WTC11 (cell line): Measurements from ENCODE around the gene MACF1. TPM values are rescaled to one million over a fixed set of nuclear protein-coding genes. Genes with fewer than 3 reads are reported as not detected.

Experiments
- ATAC-seq: fragments of 200-7000 bp; cut with Tn5 transposase; 2 replicates; pipeline ENCODE4 v1.10.0; 2021; ENCODE audit warnings: mild to moderate bottlenecking, moderate library complexity
- CTCF ChIA-PET: fragments of 300-600 bp; sonication (Branson Sonifier 250); formaldehyde crosslinking; loops from one replicate; lab custom pipeline; 2021; ENCODE audit warnings: antibody characterized with exemption; lab: Charles Lee
- POLR2A ChIA-PET: fragments of 350-600 bp; sonication (Branson Sonifier 250); formaldehyde crosslinking; loops from one replicate; lab custom pipeline; 2021; ENCODE audit warnings: antibody characterized with exemption; lab: Charles Lee
- DNase-seq: peaks from one replicate; pipeline ENCODE4 v3.0.0; 2021; ENCODE audit warnings: low spot score
- H3K27ac Mint-ChIP-seq: 2 replicates; pipeline ENCODE4 v1.8.0; 2021; ENCODE audit warnings: mixed read lengths
- H3K27me3 Mint-ChIP-seq: 2 replicates; pipeline ENCODE4 v1.8.0; 2021; ENCODE audit warnings: low read depth, mild to moderate bottlenecking, moderate library complexity, mixed read lengths
- H3K36me3 Mint-ChIP-seq: 2 replicates; pipeline ENCODE4 v1.8.0; 2021; ENCODE audit warnings: mixed read lengths
- H3K4me1 Mint-ChIP-seq: 2 replicates; pipeline ENCODE4 v1.8.0; 2022; ENCODE audit warnings: mixed read lengths
- H3K4me3 Mint-ChIP-seq: 2 replicates; pipeline ENCODE4 v1.8.0; 2021; ENCODE audit warnings: mild to moderate bottlenecking, moderate library complexity, mixed read lengths
- H3K9me3 Mint-ChIP-seq: 2 replicates; pipeline ENCODE4 v1.8.0; 2021; ENCODE audit warnings: mixed read lengths
- ATF1 ChIP-seq: sonication (generic); formaldehyde crosslinking; IDR thresholded peaks from 2 replicates; pipeline ENCODE4 v1.8.1; 2023; ENCODE audit warnings: mild to moderate bottlenecking, moderate library complexity, missing genetic modification reagents
- CDX4 ChIP-seq: fragments of 250-450 bp; sonication (Bioruptor Pico); IDR thresholded peaks from 2 replicates; pipeline ENCODE4 v1.9.0; 2021; ENCODE audit warnings: moderate library complexity, mild to moderate bottlenecking, inconsistent platforms, borderline replicate concordance
- CREM ChIP-seq: sonication (generic); formaldehyde crosslinking; IDR thresholded peaks from 2 replicates; pipeline ENCODE4 v1.8.1; 2022; ENCODE audit warnings: mild to moderate bottlenecking, missing genetic modification reagents, moderate library complexity
- EMX1 ChIP-seq: fragments of 250-450 bp; sonication (Bioruptor Pico); IDR thresholded peaks from 2 replicates; pipeline ENCODE4 v1.8.0; 2021; ENCODE audit warnings: mild to moderate bottlenecking
- GABPB1 ChIP-seq: sonication (generic); formaldehyde crosslinking; IDR thresholded peaks from 2 replicates; pipeline ENCODE4 v1.8.1; 2023; ENCODE audit warnings: mild to moderate bottlenecking, missing genetic modification reagents
- GRHL2 ChIP-seq: fragments of 250-450 bp; sonication (Bioruptor Pico); IDR thresholded peaks from 2 replicates; pipeline ENCODE4 v1.8.0; 2022; ENCODE audit warnings: mild to moderate bottlenecking, moderate library complexity; ENCODE audit not compliant: insufficient replicate concordance, severe bottlenecking
- JAZF1 ChIP-seq: fragments of 250-450 bp; sonication (Bioruptor Pico); IDR thresholded peaks from 2 replicates; pipeline ENCODE4 v1.9.0; 2021; ENCODE audit warnings: moderate library complexity, mild to moderate bottlenecking, inconsistent platforms
- NFYB ChIP-seq: sonication (generic); formaldehyde crosslinking; conservative IDR thresholded peaks from 2 replicates; pipeline ENCODE4 v1.8.0; 2022; ENCODE audit warnings: low read depth, missing genetic modification reagents
- NR3C1 ChIP-seq: sonication (generic); formaldehyde crosslinking; conservative IDR thresholded peaks from 2 replicates; pipeline ENCODE4 v1.8.1; 2023; ENCODE audit warnings: low read depth, mild to moderate bottlenecking, missing genetic modification reagents
- SMAD3 ChIP-seq: sonication (generic); formaldehyde crosslinking; IDR thresholded peaks from 2 replicates; pipeline ENCODE4 v1.8.0; 2022; ENCODE audit warnings: missing genetic modification reagents, mild to moderate bottlenecking, borderline replicate concordance
- STAT6 ChIP-seq: sonication (generic); formaldehyde crosslinking; conservative IDR thresholded peaks from 2 replicates; pipeline ENCODE4 v1.8.1; 2023; ENCODE audit warnings: mild to moderate bottlenecking, low read depth, missing genetic modification reagents, moderate library complexity
- ZNF416 ChIP-seq: fragments of 250-450 bp; sonication (Bioruptor Pico); IDR thresholded peaks from 2 replicates; pipeline ENCODE4 v1.9.0; 2021; ENCODE audit warnings: mild to moderate bottlenecking, inconsistent platforms
- ZNF671 ChIP-seq: fragments of 250-450 bp; sonication (Bioruptor Pico); IDR thresholded peaks from 2 replicates; pipeline ENCODE4 v1.8.0; 2021; ENCODE audit warnings: mild to moderate bottlenecking
- total RNA-seq: library from RNA; stranded (reverse); gene quantifications from 3 replicates; pipeline ENCODE4 v1.2.3, GENCODE V29; 2021
- TF ChIP-seq, protein P1 (sequence below): sonication (generic); formaldehyde crosslinking; IDR thresholded peaks from 2 replicates; pipeline ENCODE4 v1.8.1; 2022; ENCODE audit warnings: missing genetic modification reagents, borderline replicate concordance
- TF ChIP-seq, protein P2 (sequence below): sonication (generic); formaldehyde crosslinking; IDR thresholded peaks from 2 replicates; pipeline ENCODE4 v1.8.1; 2023; ENCODE audit warnings: mild to moderate bottlenecking, missing genetic modification reagents, borderline replicate concordance
- TF ChIP-seq, protein P3 (sequence below): sonication (generic); formaldehyde crosslinking; IDR thresholded peaks from 2 replicates; pipeline ENCODE4 v1.8.1; 2023; ENCODE audit warnings: mild to moderate bottlenecking, missing genetic modification reagents

Gene MACF1
- total RNA-seq, 1 experiment from 2014 or later: 327 TPM

DNA sequence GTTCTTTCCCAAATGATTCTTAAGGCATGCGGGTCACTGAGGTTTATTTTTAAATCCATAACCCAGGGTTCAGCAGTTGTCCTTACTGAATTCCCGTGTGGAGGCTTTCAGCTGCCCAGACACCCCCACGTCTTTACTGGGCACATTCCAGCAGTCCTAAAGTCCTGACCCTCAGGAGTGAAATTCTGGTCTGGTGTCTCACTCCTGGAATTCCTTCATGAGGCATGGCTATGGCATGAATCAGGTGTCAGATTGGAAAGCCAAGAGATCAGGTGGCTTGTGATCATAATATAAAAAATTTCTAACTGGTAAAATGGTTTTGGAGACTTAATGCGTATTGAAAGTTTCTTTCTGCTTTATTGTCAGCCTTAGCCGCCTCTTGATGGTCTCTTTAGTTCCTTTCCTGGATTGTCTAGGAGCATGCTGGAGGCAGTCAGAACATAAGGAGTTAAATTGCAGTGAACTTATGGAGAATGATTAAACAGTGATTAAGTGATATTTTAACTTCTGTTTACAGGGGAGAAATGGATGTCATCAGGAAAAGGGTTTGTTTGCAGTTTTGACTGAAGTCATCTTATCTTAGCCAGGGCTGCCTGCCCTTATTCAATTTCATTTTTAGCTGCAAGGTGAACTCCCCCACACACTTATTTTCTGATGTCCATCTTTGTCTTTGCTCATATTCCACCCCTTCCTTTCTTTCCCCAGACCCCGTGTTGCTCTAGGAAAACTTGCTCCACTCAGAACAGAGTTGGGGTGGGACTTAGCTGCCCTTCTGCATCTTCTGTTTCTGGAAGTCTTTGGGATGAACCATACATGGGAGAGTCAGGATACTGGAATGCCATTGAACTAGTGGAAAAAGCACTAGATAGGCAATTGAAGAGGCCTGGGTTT is 25.7 kb upstream of the MACF1 start:
- no peak for DNase-seq
- peak overlapping the region; percentile 88 for H3K27ac Mint-ChIP-seq
- H3K4me1 Mint-ChIP-seq: peaks cover 58% of the 10 kb centered on the region
- H3K9me3 Mint-ChIP-seq: peaks cover 7% of the 10 kb centered on the region
- no peak overlapping the region for H3K4me3 Mint-ChIP-seq
- H3K27me3 Mint-ChIP-seq: no peaks in the 10 kb centered on the region
- POLR2A ChIA-PET: no interaction called here
- peaks cover 7% of the 10 kb centered on the region for H3K36me3 Mint-ChIP-seq
- CTCF ChIA-PET: interaction anchor here (1.0 to 3.0 kb wide), 5 partner anchors 11 to 46 kb away, joined by 3 to 26 read pairs (median 7); no protein-coding TSS in a partner anchor
- no peak for TF ChIP-seq ATF1 (CRISPR knock-in tag)
- TF ChIP-seq GRHL2 (CRISPR knock-in tag): no peak
- TF ChIP-seq ZNF416 (CRISPR knock-in tag): no peak
- TF ChIP-seq STAT6: no peak
- TF ChIP-seq, protein P1, sequence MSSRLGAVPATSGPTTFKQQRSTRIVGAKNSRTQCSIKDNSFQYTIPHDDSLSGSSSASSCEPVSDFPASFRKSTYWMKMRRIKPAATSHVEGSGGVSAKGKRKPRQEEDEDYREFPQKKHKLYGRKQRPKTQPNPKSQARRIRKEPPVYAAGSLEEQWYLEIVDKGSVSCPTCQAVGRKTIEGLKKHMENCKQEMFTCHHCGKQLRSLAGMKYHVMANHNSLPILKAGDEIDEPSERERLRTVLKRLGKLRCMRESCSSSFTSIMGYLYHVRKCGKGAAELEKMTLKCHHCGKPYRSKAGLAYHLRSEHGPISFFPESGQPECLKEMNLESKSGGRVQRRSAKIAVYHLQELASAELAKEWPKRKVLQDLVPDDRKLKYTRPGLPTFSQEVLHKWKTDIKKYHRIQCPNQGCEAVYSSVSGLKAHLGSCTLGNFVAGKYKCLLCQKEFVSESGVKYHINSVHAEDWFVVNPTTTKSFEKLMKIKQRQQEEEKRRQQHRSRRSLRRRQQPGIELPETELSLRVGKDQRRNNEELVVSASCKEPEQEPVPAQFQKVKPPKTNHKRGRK: no peak
- no peak for TF ChIP-seq CREM (CRISPR knock-in tag)
- TF ChIP-seq, protein P2, sequence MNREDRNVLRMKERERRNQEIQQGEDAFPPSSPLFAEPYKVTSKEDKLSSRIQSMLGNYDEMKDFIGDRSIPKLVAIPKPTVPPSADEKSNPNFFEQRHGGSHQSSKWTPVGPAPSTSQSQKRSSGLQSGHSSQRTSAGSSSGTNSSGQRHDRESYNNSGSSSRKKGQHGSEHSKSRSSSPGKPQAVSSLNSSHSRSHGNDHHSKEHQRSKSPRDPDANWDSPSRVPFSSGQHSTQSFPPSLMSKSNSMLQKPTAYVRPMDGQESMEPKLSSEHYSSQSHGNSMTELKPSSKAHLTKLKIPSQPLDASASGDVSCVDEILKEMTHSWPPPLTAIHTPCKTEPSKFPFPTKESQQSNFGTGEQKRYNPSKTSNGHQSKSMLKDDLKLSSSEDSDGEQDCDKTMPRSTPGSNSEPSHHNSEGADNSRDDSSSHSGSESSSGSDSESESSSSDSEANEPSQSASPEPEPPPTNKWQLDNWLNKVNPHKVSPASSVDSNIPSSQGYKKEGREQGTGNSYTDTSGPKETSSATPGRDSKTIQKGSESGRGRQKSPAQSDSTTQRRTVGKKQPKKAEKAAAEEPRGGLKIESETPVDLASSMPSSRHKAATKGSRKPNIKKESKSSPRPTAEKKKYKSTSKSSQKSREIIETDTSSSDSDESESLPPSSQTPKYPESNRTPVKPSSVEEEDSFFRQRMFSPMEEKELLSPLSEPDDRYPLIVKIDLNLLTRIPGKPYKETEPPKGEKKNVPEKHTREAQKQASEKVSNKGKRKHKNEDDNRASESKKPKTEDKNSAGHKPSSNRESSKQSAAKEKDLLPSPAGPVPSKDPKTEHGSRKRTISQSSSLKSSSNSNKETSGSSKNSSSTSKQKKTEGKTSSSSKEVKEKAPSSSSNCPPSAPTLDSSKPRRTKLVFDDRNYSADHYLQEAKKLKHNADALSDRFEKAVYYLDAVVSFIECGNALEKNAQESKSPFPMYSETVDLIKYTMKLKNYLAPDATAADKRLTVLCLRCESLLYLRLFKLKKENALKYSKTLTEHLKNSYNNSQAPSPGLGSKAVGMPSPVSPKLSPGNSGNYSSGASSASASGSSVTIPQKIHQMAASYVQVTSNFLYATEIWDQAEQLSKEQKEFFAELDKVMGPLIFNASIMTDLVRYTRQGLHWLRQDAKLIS (CRISPR knock-in tag): no peak
- no peak for TF ChIP-seq CDX4 (CRISPR knock-in tag)
- TF ChIP-seq EMX1 (CRISPR knock-in tag): no peak
- TF ChIP-seq GABPB1 (CRISPR knock-in tag): no peak
- TF ChIP-seq SMAD3 (CRISPR knock-in tag): no peak
- no peak for TF ChIP-seq JAZF1
- no peak for TF ChIP-seq ZNF671
- TF ChIP-seq NFYB (CRISPR knock-in tag): no peak
- TF ChIP-seq, protein P3, sequence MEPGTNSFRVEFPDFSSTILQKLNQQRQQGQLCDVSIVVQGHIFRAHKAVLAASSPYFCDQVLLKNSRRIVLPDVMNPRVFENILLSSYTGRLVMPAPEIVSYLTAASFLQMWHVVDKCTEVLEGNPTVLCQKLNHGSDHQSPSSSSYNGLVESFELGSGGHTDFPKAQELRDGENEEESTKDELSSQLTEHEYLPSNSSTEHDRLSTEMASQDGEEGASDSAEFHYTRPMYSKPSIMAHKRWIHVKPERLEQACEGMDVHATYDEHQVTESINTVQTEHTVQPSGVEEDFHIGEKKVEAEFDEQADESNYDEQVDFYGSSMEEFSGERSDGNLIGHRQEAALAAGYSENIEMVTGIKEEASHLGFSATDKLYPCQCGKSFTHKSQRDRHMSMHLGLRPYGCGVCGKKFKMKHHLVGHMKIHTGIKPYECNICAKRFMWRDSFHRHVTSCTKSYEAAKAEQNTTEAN: no peak
- no peak for TF ChIP-seq NR3C1 (CRISPR knock-in tag)
- TF ChIP-seq, all 79 proteins: peak for 0
- ATAC-seq: no peak
